ES-I3 (cell line): ENCODE results near the gene RPH3AL.

ENCODE experiments used
- H3K36me3 ChIP-seq: 2 replicates; pipeline ENCODE4 v1.6.1; 2013; ENCODE audit warnings: mild to moderate bottlenecking, low read length, control low read depth, moderate library complexity; ENCODE audit not compliant: insufficient read depth
- H3K4me1 ChIP-seq: 2 replicates; pipeline ENCODE4 v1.6.1; 2013; ENCODE audit warnings: mild to moderate bottlenecking, control low read depth, low read length; ENCODE audit not compliant: insufficient read depth
- H3K9ac ChIP-seq: 2 replicates; pipeline ENCODE4 v1.6.1; 2013; ENCODE audit warnings: low read depth, mild to moderate bottlenecking, low read length, moderate library complexity
- H3K9me3 ChIP-seq: 2 replicates; pipeline ENCODE4 v1.6.1; 2013; ENCODE audit warnings: mild to moderate bottlenecking, low read length, moderate library complexity; ENCODE audit not compliant: control insufficient read depth, insufficient read depth

The RPH3AL gene

GRCh38 chr17:194828-195602 lies 157.6 kb downstream of the RPH3AL start:
- Histone ChIP-seq H3K9ac (no peak overlapping the region), H3K36me3 (no peaks in the 10 kb centered on the region), H3K9me3 (no peaks in the 10 kb centered on the region), H3K4me1 (peaks cover 4% of the 10 kb centered on the region)

- no peaks in the 10 kb centered on the region for H3K36me3 ChIP-seq
- H3K9ac ChIP-seq: no peak overlapping the region
- H3K4me1 ChIP-seq: peaks cover 4% of the 10 kb centered on the region
- no peaks in the 10 kb centered on the region for H3K9me3 ChIP-seq
These were observed 158.5 kb downstream of the RPH3AL start for GRCh38 chr17:193841-194806.

GRCh38 chr17:193426-193810 lies 159.2 kb downstream of the RPH3AL start:
- peaks cover 4% of the 10 kb centered on the region for H3K4me1 ChIP-seq
- H3K9ac ChIP-seq: no peak overlapping the region
- H3K9me3 ChIP-seq: no peaks in the 10 kb centered on the region
- no peaks in the 10 kb centered on the region for H3K36me3 ChIP-seq

- no peak overlapping the region for H3K9ac ChIP-seq
- H3K36me3 ChIP-seq: no peaks in the 10 kb centered on the region
- H3K4me1 ChIP-seq: peaks cover 4% of the 10 kb centered on the region
- H3K9me3 ChIP-seq: no peaks in the 10 kb centered on the region
These were observed 159.8 kb downstream of the RPH3AL start for GRCh38 chr17:192666-193425.

GRCh38 chr17:189444-189843 lies 163.2 kb downstream of the RPH3AL start:
- H3K36me3 ChIP-seq: no peaks in the 10 kb centered on the region
- H3K9me3 ChIP-seq: no peaks in the 10 kb centered on the region
- no peak overlapping the region for H3K9ac ChIP-seq
- peaks cover 4% of the 10 kb centered on the region; the same call in 1 of the 2 replicates for H3K4me1 ChIP-seq

- H3K9me3 ChIP-seq: no peaks in the 10 kb centered on the region
- no peaks in the 10 kb centered on the region for H3K36me3 ChIP-seq
- no peak overlapping the region for H3K9ac ChIP-seq
- peaks cover 6% of the 10 kb centered on the region; the same call in 1 of the 2 replicates for H3K4me1 ChIP-seq
These were observed 165.5 kb downstream of the RPH3AL start for GRCh38 chr17:187130-187529.

GRCh38 chr17:185445-186138 lies 167.0 kb downstream of the RPH3AL start:
- Histone ChIP-seq H3K4me1 (peaks cover 6% of the 10 kb centered on the region; the same call in 1 of the 2 replicates), H3K9ac (no peak overlapping the region), H3K9me3 (no peaks in the 10 kb centered on the region)

GRCh38 chr17:183021-183420 lies 169.6 kb downstream of the RPH3AL start:
- no peak overlapping the region for H3K9ac ChIP-seq
- H3K36me3 ChIP-seq: no peaks in the 10 kb centered on the region
- no peaks in the 10 kb centered on the region for H3K9me3 ChIP-seq
- peaks cover 6% of the 10 kb centered on the region; the same call in 1 of the 2 replicates for H3K4me1 ChIP-seq

More at GRCh38 chr17:185445-186138, 167.0 kb downstream of the RPH3AL start:
- no peaks in the 10 kb centered on the region for H3K36me3 ChIP-seq

GRCh38 chr17:182050-182751 lies 170.4 kb downstream of the RPH3AL start:
- peaks cover 6% of the 10 kb centered on the region; the same call in 1 of the 2 replicates for H3K4me1 ChIP-seq
- H3K36me3 ChIP-seq: no peaks in the 10 kb centered on the region
- peak overlapping the region; percentile 37 for H3K9ac ChIP-seq
- H3K9me3 ChIP-seq: no peaks in the 10 kb centered on the region

GRCh38 chr17:181245-182049 lies 171.2 kb downstream of the RPH3AL start, which contains the start of gene DOC2B:
Gene DOC2B, minus strand, starts transcription at chr17:181650. Its CDS starts 171 bp downstream, at chr17:181479.
- peak within 1 kb of the TSS; percentile 66 for H3K9ac ChIP-seq
- no peaks in the 10 kb centered on the region for H3K9me3 ChIP-seq

GRCh38 chr17:180381-181244 lies 172.0 kb downstream of the RPH3AL start:
- Histone ChIP-seq H3K9ac (peak overlapping the region; percentile 66), H3K9me3 (no peaks in the 10 kb centered on the region), H3K4me1 (peaks cover 6% of the 10 kb centered on the region; the same call in 1 of the 2 replicates), H3K36me3 (no peaks in the 10 kb centered on the region)

More at GRCh38 chr17:181245-182049, 171.2 kb downstream of the RPH3AL start, which contains the start of gene DOC2B:
- no peaks in the 10 kb centered on the region for H3K36me3 ChIP-seq
- peaks cover 6% of the 10 kb centered on the region; the same call in 1 of the 2 replicates for H3K4me1 ChIP-seq
